GM19324 (cell line): ENCODE measurements around the gene PRSS56.

Source experiments
- ATAC-seq: cut with Tn5 transposase; IDR thresholded peaks from one replicate; pipeline ENCODE4 v1.9.1; 2021; ENCODE audit warnings: mild to moderate bottlenecking, moderate library complexity; ENCODE audit not compliant: unreplicated experiment, low FRiP score

Gene PRSS56

DNA sequence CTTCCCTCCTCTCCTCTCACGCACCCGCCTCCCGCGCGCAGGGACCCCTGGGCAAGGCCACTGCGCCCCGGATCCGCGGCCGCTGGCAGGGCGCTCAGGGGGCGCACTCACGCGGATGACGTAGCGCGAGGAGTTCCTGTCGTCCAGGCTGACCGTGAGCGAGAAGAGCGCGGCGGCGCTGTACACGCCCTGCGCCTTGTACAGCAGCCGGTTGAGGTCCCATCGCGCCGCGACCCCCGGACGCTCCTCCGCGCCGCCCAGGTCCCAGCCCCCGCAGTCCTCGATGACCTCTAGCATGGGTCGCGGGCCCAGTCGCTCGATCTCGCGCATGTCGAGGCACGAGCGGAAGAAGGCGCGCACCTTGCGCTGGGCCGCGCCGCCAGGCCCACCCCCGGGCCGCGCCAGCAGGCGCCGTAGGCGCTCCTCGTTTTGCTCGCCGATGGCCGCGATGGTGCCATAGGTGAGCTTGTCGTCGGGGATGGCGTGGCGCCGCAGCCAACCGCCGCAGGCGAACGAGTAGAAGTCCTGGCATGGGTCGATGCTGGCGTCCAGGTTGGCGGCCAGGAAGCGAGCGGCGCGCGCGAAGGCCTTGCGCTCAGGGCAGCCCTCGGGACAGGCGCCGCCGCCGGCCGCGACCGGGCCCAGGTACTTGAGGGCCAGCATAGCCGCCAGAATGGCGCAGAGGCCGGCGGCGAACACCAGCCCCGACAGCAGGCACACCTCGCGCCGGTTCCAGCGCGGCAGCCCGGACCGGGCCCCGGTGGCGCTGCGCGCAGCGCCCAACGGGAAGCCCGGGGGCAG, 34.2 kb upstream of the PRSS56 start:
- no peak for ATAC-seq

DNA sequence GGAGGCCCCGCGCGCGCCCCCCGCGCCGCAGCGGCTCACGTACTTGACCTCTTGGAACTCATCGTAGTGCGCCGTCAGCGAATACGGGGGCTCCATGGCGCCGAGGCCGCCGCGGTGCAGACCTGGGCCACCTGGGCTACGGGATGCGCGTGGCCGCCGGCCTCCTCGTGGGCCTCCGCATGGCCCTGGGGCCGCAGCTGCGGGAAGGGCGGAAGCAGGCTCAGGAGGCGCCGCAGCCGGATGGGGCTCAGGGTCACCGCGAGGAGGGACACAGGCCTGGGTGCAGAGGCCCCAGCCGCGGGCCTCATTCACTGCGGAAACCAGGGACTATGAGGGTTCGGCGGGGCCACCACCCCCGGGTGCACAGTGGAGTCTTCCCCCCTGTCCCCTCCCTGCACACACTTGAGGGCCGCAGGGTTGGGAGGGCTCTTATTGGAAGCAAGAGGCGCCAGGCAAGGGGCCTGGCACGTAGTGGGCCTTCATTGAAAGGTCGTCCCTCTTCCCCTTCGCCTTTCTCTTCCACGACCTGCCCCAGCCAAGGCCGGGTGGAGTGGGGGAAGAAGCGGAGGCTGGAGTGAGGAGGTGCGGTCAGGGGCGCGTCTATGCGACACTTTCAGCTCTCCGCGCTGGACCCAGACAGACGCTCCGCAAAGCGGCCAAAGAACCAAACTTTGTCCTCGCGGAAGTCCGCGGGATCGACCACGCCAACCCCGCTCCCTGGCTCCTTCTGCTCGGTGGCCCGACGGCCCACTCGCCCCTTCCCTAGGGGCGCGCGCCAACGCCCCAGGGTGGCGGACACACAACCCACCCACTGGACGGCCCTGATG, 33.4 kb upstream of the PRSS56 start:
- no peak for ATAC-seq

DNA sequence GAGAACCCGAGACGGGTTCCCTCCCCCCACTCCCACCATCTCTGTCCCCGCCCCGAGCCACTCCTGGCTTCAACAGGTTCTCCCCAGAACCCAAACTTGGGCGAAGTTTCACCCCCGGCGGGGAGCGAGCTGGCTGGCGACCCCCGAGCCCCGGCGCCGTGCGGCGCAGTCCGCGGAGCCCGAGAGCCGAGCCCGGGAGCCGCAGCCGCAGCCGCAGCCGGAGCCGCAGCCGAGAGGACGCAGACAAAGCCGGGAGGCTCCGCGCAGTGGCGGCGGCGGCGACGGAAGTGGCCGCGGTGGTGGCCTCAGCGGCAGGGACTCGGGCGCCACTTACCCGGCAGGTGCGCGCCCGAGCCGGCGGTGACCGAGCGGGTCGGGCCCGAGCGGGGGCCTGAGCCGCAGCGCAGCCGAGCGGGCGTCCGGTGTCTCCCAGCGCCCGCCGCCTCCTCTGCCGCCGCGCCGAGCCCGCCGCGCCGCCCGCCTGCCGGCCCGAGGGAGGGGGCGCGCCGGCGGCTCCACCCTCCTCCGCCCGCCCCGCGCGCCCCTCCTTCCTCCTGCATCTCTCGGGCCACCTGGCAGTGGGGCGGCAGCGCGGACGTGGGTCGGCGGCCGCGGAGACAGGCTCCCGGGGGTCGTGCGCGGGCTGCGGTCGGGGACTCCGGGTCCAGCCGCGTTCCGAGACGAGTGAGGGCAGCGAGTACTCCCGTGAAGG, 32.6 kb upstream of the PRSS56 start, which contains the start of gene ECEL1:
TSS of gene ECEL1 (minus strand) at position 450 of the 712 bp plus-strand sequence. CDS start 1,181 bp downstream, outside the sequence.
- ATAC-seq, result no peak

DNA sequence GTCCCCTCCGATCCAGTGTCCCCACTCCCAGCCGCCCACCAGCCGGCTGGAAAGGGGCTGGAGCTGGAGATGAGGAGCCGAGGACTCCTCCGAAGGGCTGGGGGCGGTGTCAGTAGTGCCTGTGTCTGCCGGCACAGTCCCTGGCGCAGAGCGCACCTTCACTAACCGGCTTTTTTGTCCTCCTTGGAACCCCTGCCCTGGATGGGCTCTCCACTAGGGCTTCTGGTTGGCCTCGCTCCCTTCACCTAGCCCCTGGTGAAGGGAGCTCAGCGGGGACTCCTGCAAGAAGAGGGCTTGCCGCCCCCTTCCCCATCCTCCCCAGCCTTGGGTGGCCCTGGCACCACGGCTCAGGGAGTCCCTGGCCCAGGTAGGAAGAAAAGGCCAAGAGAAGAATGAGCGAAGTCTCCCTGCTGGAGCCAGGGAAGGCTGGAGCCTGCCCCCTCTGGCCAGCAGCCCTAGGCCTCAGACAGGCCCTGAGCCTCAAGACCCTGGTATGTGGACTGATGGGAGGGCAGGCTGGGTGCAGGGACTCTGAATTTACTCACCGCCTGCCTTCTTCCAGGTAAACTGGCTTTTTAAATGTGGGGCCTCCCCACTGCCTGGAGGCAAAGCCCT, 32.0 kb upstream of the PRSS56 start:
- no peak for ATAC-seq

DNA sequence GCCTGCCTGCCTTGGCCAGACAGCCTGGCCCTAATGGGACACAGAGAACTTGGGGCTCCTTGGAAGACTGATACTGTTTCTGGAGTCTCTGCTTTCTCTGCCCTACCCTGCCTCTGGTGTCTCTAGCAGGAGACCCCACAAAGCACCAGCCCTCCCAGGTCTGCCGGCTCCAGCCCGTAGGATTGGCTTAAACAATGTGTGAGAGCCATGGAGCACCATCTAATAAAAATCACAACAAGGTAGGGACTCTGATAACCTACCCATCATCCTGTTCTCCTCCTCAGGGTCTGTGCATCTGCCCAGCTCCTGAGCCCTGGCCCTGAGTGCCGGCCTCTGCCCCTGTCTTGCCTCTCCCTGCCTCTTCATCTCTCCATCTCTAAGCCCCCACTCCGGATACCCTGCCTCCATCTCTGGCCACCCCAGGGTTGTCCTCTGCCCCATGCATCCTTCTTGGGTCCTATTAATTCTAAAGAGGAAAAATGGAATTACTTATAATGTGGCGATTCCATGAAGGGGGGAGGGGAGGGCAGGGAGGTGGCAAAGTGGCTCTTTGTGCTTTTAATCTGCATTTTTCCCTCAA, 31.4 kb upstream of the PRSS56 start:
- no peak for ATAC-seq

DNA sequence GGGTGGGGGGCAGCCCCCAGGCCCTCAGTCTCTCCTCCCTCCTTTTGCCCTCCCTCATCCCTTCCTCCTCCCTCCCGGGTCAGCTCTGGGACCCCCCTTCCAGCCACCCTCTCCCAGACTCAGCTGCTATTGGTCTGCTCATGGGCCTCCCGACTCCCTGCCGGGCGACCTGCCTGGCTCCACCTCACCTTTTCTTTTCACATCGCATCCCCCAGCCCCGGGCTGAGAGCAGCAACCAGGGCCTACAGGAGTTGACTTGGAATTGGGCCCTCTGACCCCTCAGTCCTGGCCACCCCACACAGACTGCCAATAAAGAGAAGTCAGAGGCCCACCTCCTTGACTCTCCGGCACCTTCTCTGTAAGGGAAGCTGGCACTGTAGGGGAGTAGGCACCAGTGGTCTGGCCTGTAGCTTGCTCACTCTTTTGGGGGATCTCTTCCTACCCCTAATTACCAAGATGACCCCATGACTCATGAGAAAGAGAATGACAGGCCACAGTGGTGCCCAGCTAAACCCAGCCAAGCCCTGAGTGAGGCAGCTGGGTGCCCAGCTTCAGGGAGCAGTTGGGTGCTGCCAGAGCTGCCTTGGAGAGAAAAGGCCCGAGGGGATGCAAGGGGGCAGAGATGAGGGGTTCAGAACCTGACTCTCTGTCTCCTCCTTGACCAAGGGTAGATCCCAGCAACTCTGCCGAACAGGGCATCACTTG, 30.5 kb upstream of the PRSS56 start:
- no peak for ATAC-seq

DNA sequence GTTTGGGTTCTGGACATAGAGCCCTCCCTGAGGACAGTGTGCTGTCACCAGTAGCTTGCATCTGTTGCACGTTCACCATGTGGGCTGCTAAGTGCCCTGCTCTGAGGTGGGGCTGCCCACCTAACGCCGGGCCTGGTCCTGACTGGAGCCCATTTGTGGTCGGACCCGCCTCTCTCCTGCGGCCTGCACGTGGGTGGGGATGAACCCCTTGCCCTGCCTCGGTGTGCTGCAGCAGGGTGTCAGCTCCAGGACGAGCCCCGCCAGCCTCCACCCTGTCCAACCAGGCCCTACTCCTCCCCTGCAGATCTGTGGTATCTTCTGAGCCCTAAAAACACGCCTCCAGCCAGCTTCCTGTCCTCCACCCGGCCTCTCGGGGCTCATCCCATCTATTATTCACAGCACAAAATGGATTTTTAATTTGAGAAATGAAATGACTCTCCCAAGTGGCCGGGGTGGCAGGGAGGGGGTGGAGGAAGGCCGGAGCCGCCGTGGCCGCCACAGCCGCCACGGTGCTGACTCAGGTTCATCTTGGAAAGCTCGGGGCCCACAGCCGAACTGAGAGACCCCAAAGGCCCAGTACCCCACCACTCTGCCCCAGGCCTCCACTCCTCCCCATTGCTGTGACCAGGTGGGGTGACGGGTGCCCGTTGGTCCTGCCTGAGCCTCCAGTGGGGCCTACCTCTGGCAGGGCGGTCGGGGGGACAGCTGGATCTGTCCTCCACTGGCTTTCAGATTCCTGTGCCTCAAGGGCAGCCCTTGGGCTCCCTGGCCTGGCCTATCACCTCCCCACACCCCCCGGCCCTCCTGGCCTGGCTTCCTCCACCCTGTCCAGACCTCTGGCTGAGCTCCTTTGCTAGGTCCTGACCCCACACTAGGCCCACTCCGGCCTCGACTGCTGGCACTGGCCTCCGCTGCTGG, 29.7 kb upstream of the PRSS56 start:
- no peak for ATAC-seq

DNA sequence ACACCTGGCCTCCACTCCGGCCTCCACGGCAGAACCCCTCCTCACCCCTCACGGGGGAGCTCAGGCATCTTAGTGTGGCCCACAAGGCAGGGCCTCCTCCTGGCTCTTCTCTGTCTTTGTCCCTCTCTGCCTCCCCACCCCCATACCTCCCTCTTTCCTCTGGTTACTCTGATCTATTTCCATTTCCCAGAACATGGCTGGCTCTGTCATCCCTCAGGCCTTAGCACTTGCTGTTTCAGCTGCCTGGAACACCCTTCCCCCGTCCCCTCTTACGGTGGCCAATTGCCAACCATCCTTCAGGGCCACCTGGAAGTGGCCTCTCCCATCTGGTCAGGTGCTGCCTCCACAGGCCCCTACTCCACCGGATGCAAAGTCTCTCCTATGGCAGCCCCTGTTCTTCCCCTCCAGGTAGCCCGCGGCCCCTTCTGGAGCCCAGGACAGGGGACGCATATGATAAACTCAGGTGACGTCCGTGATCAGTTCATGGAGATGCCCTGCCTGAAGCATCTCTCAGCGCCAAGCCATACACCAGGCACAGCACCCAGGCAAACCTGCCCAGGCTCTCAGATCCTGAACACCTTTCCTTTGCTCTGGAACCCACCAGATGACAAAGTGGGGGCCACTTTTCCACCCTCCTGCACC, 28.9 kb upstream of the PRSS56 start:
- no peak for ATAC-seq

DNA sequence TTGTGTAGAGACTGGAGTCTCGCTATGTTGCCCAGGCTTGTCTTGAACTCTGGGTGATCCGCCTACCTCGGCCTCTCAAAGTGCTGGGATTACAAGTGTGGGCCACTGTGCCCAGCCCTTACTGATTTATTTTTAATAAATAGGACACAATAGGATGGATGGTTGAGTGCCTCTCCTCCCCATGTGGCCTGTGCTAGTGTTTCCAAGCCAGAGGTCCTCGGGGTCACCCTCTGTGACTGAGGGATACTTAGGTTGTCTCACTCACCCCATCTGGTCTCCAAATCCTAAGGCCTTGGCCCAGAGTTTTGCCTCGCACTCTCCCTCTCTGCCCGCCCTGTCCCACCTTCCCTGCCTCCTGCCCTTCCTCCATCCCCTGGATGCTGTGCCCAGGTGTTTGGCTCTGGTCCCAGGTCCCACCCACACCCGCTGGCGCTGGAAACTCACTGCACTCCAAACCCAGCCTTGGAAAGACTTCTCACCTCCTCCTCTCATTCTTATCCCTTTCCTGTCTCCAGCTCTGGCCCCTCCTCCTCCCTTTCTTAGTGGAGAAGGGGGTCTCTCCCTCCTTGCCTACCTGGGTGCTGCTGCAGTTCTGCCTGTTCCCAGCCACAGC, 27.8 kb upstream of the PRSS56 start:
- no peak for ATAC-seq

DNA sequence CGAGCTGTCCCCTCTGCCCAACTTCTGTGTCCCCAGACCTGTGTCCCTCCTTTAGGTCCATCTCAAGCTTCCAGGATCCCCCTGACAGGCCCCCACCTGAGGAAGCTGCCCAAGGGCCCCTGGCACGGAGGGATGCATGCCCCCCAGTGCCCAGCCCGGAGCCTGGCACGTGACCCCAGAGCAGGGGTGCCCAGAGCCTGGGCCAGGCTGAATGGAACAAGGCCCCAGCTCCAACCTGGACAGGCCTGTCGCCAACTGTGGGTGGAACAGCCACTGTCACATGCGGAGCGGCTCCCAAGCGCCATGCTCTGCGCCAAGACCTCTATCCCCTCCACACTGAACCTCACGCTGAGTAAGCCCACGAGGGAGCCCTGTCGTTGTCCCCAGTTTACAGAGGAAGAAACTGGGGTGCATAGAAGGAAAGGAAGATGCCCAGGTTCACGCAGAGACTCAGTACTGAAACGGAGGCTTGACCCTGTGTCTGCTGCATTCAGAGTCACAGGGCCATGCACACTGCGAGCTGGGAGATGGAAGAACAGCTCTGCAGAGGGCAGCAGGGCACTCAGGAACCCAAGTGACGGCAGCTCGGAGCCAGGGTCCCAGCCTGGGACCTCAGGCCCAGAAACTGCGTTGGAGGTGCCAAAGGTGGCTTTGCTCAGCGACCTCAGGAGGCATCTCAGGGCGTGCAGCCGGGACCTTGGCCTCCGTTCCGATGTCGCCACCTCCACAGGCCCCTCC, 27.1 kb upstream of the PRSS56 start:
- ATAC-seq, result no peak

DNA sequence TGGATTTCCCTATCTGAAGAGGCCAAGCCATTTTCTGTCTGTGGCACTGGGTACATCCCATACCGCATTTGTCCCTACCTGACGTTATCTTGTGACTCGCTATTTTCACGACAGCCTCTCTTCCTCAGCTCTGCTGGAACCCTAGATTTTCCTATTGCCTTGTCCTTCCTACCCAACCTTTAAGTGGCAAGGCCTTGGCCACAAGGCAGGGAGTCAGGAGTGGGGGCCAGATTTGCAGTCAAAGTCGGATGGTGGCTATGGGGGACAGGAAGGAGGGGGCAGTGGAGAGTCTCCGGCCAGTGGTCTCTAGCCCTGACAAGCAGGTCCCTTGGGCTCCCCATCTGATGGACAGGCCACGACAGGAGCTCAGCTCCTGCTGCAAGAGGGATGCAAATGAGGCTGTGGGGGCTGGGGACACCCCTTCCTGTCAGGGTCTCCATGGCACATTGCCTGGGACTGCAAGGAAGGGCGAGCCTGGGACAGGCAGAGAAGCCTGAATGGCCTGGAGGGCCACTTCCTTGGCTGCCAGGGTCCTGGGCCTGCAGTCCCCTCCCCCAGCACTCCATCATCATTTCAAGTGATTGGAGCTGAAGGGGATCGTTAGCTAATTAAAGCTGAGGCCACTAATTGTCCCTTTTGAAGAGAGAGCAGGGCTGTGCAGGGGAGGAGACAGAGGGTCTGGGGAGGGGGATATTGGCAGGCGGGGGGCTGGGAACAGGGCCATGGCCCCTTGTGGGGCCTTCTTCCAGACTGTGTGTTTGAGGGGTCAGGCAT, 26.3 kb upstream of the PRSS56 start:
- ATAC-seq, result no peak

DNA sequence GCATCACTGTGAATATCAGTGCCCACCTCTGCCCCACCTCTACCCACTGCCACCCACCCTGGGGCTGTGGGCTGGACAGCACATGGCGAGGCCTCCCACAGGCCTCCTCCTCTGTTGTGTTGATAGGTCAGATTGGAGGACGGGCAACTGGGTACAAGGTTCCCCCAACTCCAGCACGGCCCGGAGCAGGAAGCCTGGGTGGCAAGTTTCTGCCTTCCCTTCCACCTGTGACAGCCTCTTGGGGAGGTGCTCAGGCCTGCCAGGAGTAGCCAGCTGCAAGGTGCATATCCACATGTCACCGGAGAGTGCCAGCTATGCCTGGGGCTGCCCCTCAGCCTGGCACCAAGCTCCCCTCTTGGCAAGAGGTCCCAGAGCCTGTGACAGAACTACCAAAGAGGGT, 25.6 kb upstream of the PRSS56 start:
- no peak for ATAC-seq

DNA sequence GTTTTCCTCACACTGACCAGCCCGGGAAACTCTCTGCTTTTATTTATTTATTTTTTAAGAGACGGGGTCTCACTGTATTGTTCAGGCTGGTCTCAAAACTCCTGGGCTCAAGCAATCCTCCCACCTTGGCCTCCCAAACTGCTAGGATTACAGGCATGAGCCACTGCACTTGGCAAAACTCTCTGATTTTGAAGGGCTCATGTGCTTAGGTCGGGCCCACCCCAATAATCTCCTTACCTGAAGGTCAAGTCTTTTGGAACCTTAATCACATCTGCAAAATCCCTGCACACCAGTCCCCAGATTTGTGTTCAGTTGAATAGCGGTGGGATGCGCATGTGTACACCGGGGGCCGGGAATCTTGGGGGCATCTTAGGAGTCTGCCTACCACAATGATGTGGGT, 24.9 kb upstream of the PRSS56 start:
- ATAC-seq, result no peak

DNA sequence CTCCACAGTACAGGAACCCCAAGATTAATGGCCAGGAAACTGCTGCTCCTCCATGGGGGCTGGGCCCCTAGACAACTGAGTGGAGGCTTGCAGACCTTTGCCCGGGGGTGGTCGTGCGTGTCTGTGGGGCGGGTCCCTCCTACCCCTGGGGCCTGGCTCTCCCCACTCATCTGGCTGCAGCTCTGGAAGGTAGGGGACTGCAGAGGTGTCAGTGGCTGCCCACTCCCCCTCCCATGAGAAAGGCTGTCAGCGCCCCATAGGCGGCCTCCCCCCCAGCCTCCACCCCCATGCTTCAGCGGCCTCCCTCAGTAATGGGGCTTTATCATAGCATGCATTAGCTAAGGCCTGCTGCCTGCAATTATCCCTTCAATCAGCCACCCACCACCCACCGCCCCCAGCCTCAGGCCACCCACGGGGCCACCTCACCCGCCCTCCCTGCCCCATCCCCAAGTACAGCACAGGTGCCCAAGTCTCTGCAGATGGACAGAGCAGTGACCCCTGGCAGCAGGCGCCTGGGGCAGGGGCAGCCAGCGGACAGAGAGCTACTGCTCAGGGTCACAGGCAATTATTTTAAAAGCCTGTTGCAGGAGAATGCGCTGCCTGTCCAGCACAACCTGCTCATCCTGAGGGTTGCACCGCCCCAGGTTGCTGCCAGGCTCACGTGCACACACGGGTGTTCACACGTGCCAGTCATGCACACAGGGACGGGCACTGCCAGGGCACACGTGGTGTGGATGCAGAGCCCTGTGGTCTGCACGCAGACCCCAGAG, 23.5 kb upstream of the PRSS56 start:
- no peak for ATAC-seq

DNA sequence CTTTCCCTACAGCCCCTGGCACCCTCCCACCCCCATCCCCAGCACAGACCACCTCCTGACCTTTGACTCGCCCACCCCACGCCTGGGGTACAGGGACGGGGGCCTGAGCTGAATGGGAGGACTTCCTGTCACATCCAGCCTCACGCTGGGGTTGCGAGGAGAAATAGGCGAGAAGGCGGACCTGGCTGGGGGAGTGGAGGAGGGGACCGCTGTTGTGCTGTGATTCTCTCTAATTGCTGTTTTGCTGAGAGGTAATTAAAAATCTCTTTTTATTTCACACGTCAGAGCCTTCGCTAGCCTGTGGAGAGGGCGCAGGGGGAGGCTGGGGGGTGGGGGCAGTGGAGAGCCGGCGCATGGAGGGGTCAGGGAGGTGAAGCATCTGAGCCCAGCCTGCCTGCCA, 22.8 kb upstream of the PRSS56 start:
- ATAC-seq, result no peak

DNA sequence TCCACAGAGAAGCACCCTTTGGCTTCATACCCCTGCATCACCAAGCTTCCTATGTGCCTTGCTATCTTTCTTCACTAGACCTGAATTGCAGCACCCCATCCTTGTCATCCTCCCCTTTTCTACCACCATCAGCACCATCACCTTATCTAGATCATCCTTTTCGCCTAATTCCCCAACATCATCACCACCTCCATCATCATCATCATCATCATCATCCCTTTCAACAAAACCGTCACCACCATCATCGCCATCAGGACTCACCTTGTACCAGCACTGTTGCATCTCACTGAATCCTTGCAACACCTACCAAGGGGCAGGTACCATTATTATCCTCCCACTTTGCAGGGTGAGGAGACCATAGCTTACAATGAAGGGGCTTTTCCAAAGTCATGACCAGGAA, 21.7 kb upstream of the PRSS56 start:
- no peak for ATAC-seq
